ENCODE measurements around the gene SGMS1. TPM values are rescaled to one million over a fixed set of nuclear protein-coding genes. Genes with fewer than 3 reads are reported as not detected.
"Not testable (repeated sequence)": the region's sequence is repeated elsewhere in the genome, so short reads cannot be mapped to it uniquely, and the experiment has no call there.

The SGMS1 gene
- total RNA-seq, 2 donors from 2014 or later = 32.5 to 35.9 TPM

DNA sequence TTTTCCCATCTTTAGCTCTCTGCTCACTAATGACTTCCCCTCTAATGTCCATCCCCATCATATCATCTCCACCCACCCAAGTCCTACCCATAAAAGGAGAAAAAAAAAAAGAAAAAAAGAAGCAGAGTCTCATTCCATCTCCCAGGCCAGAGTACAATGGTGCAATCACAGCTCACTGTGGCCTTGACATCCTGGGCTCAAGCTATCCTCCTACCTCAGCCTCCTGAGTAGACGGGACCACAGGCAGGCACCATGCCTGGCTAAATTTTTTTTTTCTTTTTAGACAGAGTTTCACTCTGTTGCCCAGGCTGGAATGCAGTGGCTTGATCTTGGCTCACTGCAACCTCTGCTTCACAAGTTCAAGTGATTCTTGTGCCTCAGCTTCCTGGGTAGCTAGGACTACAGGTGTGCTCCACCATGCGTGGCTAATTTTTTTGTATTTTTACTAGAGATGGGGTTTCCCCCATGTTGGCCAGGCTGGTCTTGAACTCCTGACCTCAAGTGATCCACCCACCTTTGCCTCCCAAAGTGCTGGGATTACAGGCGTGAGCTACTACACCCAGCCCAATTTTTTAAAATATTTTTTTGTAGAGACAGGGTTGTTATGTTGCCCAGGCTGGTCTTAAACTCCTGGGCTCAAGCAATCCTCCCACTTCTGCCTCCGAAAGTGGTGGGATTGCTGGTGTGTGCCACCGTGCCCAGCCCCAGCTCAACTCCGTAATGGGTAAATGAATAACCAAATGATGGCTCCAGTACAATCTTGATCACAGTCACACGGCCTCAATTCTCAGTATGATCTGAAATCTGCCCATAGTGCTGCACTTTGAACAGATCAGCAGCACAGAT is 24.6 kb upstream of the SGMS1 start:
- Histone ChIP-seq H3K4me3 (no peak overlapping the region), H3K36me3 (no peaks in the 10 kb centered on the region), H3K27me3 (no peaks in the 10 kb centered on the region), H3K9me3 (no peaks in the 10 kb centered on the region), H3K27ac (no peak overlapping the region), H3K4me1 (no peaks in the 10 kb centered on the region)
- no peak for DNase-seq (ENCODE audit: low spot score)
- TF ChIP-seq, protein P1, sequence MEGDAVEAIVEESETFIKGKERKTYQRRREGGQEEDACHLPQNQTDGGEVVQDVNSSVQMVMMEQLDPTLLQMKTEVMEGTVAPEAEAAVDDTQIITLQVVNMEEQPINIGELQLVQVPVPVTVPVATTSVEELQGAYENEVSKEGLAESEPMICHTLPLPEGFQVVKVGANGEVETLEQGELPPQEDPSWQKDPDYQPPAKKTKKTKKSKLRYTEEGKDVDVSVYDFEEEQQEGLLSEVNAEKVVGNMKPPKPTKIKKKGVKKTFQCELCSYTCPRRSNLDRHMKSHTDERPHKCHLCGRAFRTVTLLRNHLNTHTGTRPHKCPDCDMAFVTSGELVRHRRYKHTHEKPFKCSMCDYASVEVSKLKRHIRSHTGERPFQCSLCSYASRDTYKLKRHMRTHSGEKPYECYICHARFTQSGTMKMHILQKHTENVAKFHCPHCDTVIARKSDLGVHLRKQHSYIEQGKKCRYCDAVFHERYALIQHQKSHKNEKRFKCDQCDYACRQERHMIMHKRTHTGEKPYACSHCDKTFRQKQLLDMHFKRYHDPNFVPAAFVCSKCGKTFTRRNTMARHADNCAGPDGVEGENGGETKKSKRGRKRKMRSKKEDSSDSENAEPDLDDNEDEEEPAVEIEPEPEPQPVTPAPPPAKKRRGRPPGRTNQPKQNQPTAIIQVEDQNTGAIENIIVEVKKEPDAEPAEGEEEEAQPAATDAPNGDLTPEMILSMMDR (IDR thresholded peaks at IDR 0.05) = no peak

- H3K4me3 ChIP-seq; H3K27ac ChIP-seq; H3K36me3 ChIP-seq; H3K27me3 ChIP-seq; H3K4me1 ChIP-seq; DNase-seq (ENCODE audit: low spot score); H3K9me3 ChIP-seq: not testable (repeated sequence)
Observed at GRCh38 chr10:50647350-50647749, 23.6 kb upstream of the SGMS1 start.

DNA sequence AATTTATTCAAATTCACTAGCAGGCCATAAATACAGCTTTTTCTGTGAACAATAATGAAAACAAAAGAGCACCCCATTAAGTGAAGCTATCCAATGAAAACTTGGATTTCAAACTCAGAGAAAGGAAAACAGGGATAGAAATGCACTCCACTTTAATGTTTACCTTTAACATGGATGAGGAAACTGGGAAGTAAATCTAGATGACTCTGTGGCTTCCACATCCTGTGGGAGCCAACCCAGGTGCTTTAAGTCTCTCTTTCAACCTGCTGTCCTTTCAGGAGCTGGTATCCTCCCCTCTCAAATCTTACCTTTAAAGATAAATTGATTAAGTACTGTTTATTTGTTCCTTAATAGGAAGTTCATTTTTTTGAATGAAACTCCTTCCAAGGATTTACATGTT is 21.5 kb upstream of the SGMS1 start:
- H3K27me3 ChIP-seq = no peaks in the 10 kb centered on the region
- H3K4me1 ChIP-seq = no peaks in the 10 kb centered on the region
- H3K4me3 ChIP-seq = no peak overlapping the region
- H3K36me3 ChIP-seq = no peaks in the 10 kb centered on the region
- DNase-seq (ENCODE audit: low spot score) = no peak
- H3K9me3 ChIP-seq = no peaks in the 10 kb centered on the region
- TF ChIP-seq, protein P1 (IDR thresholded peaks at IDR 0.05) = no peak
- H3K27ac ChIP-seq = no peak overlapping the region

GRCh38 chr10:50641626-50642025 is 17.9 kb upstream of the SGMS1 start:
- no peak for DNase-seq (ENCODE audit: low spot score)
- H3K4me1 ChIP-seq = no peaks in the 10 kb centered on the region
- no peak overlapping the region for H3K4me3 ChIP-seq
- H3K27me3 ChIP-seq = no peaks in the 10 kb centered on the region
- H3K27ac ChIP-seq = no peak overlapping the region
- no peaks in the 10 kb centered on the region for H3K9me3 ChIP-seq
- no peaks in the 10 kb centered on the region for H3K36me3 ChIP-seq
- TF ChIP-seq, protein P1 (IDR thresholded peaks at IDR 0.05) = no peak

GRCh38 chr10:50640238-50640637 is 16.5 kb upstream of the SGMS1 start:
- Histone ChIP-seq H3K9me3 (no peaks in the 10 kb centered on the region), H3K27me3 (no peaks in the 10 kb centered on the region), H3K36me3 (no peaks in the 10 kb centered on the region), H3K27ac (no peak overlapping the region), H3K4me1 (no peaks in the 10 kb centered on the region), H3K4me3 (no peak overlapping the region)
- TF ChIP-seq, protein P1 (IDR thresholded peaks at IDR 0.05) = no peak
- DNase-seq (ENCODE audit: low spot score) = no peak

- Histone ChIP-seq H3K4me1 (no peaks in the 10 kb centered on the region), H3K27ac (no peak overlapping the region), H3K9me3 (no peaks in the 10 kb centered on the region), H3K4me3 (no peak overlapping the region), H3K27me3 (no peaks in the 10 kb centered on the region), H3K36me3 (no peaks in the 10 kb centered on the region)
- DNase-seq (ENCODE audit: low spot score) = no peak
- TF ChIP-seq, protein P1 (IDR thresholded peaks at IDR 0.05) = no peak
Observed at GRCh38 chr10:50636618-50637579, 13.1 kb upstream of the SGMS1 start.

Data from right atrium auricular region (tissue), 2 donors.